HG03565 (cell line): ENCODE results near the gene WWOX.
"Not testable (repeated sequence)": the region's sequence is repeated elsewhere in the genome, so short reads cannot be mapped to it uniquely, and the experiment has no call there.

Experiments used
- ATAC-seq: cut with Tn5 transposase; IDR thresholded peaks from one replicate; pipeline ENCODE4 v1.9.1; 2021; ENCODE audit warnings: mild to moderate bottlenecking, moderate library complexity; ENCODE audit not compliant: unreplicated experiment

WWOX gene

GRCh38 chr16:78664811-78665772 is 565.6 kb downstream of the WWOX start:
- ATAC-seq, result no peak

- no peak for ATAC-seq
Observed at GRCh38 chr16:78666318-78666717, 566.9 kb downstream of the WWOX start.

- no peak for ATAC-seq
Observed at GRCh38 chr16:78667675-78668074, 568.2 kb downstream of the WWOX start.

- no peak for ATAC-seq
Observed at GRCh38 chr16:78668393-78668792, 568.9 kb downstream of the WWOX start.

- no peak for ATAC-seq
Observed at GRCh38 chr16:78669994-78670393, 570.5 kb downstream of the WWOX start.

GRCh38 chr16:78672779-78673556 is 573.5 kb downstream of the WWOX start:
- ATAC-seq, result no peak

GRCh38 chr16:78673884-78674283 is 574.4 kb downstream of the WWOX start:
- no peak for ATAC-seq

GRCh38 chr16:78675312-78675711 is 575.9 kb downstream of the WWOX start:
- ATAC-seq, result no peak

GRCh38 chr16:78675951-78676792 is 576.7 kb downstream of the WWOX start:
- no peak for ATAC-seq

- no peak for ATAC-seq
Observed at GRCh38 chr16:78677181-78677731, 577.8 kb downstream of the WWOX start.

- no peak for ATAC-seq
Observed at GRCh38 chr16:78679546-78679945, 580.1 kb downstream of the WWOX start.

- no peak for ATAC-seq
Observed at GRCh38 chr16:78681743-78682142, 582.3 kb downstream of the WWOX start.

GRCh38 chr16:78684030-78684611 is 584.7 kb downstream of the WWOX start:
- ATAC-seq, result no peak

GRCh38 chr16:78684655-78685375 is 585.4 kb downstream of the WWOX start:
- no peak for ATAC-seq

- no peak for ATAC-seq
Observed at GRCh38 chr16:78686601-78687000, 587.1 kb downstream of the WWOX start.

GRCh38 chr16:78689028-78689427 is 589.6 kb downstream of the WWOX start:
- ATAC-seq, result no peak

GRCh38 chr16:78689536-78689935 is 590.1 kb downstream of the WWOX start:
- ATAC-seq, result no peak

- no peak for ATAC-seq
Observed at GRCh38 chr16:78690510-78690909, 591.1 kb downstream of the WWOX start.

GRCh38 chr16:78691746-78692145 is 592.3 kb downstream of the WWOX start:
- not testable (repeated sequence) for ATAC-seq

- ATAC-seq, result no peak
Observed at GRCh38 chr16:78693496-78693895, 594.0 kb downstream of the WWOX start.
